Body of pancreas (tissue), 4 donors: ENCODE results near the gene EIF3I.

Experiments
- POLR2A ChIP-seq, 3 donors: fragments of 450-650 bp; IDR thresholded peaks; one replicate each; pipeline ENCODE4 v1.6.1; 2016; ENCODE audit warnings: antibody characterized with exemption in 3 of 3, mild to moderate bottlenecking in 2 of 3
- TF ChIP-seq, protein P1 (sequence below), 7 experiments: fragments of 450-650 bp in 4 of 7; fragments of 200-600 bp in 3 of 7; sonication (generic) in 3 of 7; IDR thresholded peaks; one replicate each; pipeline ENCODE4 v1.5.1; 2016 to 2019; ENCODE audit warnings: antibody characterized with exemption in 7 of 7

DNA sequence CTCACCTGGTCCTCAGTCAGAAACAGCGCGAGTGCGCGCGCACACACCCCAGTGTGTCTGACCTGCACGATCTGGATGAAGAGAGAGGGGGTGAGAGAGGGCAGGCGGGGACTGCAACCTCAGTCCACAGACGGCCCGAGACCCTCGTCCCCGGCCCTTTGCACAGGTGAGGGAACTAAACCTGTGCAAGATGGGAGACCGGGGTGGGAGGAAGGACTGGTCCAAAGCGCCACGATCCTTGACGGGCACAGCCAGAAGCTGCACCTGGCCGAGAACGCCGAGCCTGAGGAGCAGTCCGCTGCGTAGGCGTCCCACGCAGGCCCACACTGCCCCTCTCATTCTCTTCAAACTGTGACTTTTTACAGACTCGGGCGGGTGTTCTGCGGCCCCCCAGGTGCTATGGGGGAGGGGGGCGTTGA is 17.3 kb upstream of the EIF3I start:
- TF ChIP-seq, protein P1, sequence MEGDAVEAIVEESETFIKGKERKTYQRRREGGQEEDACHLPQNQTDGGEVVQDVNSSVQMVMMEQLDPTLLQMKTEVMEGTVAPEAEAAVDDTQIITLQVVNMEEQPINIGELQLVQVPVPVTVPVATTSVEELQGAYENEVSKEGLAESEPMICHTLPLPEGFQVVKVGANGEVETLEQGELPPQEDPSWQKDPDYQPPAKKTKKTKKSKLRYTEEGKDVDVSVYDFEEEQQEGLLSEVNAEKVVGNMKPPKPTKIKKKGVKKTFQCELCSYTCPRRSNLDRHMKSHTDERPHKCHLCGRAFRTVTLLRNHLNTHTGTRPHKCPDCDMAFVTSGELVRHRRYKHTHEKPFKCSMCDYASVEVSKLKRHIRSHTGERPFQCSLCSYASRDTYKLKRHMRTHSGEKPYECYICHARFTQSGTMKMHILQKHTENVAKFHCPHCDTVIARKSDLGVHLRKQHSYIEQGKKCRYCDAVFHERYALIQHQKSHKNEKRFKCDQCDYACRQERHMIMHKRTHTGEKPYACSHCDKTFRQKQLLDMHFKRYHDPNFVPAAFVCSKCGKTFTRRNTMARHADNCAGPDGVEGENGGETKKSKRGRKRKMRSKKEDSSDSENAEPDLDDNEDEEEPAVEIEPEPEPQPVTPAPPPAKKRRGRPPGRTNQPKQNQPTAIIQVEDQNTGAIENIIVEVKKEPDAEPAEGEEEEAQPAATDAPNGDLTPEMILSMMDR (IDR thresholded peaks at IDR 0.05), result no peak
- TF ChIP-seq POLR2A (IDR thresholded peaks at IDR 0.05), result no peak
